DND-41 (cell line): ENCODE data around the gene EIF4E3.

ENCODE experiments used
- EZH2 ChIP-seq: IDR thresholded peaks from 3 replicates; pipeline ENCODE4 v1.6.1; 2012; ENCODE audit warnings: borderline replicate concordance, low read depth, mild to moderate bottlenecking, moderate library complexity, low read length, inconsistent platforms; ENCODE audit not compliant: severe bottlenecking
- TF ChIP-seq, protein P1 (sequence below): IDR thresholded peaks from 2 replicates; pipeline ENCODE4 v1.5.1; 2012; ENCODE audit warnings: borderline replicate concordance, low read length, moderate library complexity, mild to moderate bottlenecking; ENCODE audit not compliant: poor library complexity, severe bottlenecking; ENCODE audit errors: extremely low read depth

DNA sequence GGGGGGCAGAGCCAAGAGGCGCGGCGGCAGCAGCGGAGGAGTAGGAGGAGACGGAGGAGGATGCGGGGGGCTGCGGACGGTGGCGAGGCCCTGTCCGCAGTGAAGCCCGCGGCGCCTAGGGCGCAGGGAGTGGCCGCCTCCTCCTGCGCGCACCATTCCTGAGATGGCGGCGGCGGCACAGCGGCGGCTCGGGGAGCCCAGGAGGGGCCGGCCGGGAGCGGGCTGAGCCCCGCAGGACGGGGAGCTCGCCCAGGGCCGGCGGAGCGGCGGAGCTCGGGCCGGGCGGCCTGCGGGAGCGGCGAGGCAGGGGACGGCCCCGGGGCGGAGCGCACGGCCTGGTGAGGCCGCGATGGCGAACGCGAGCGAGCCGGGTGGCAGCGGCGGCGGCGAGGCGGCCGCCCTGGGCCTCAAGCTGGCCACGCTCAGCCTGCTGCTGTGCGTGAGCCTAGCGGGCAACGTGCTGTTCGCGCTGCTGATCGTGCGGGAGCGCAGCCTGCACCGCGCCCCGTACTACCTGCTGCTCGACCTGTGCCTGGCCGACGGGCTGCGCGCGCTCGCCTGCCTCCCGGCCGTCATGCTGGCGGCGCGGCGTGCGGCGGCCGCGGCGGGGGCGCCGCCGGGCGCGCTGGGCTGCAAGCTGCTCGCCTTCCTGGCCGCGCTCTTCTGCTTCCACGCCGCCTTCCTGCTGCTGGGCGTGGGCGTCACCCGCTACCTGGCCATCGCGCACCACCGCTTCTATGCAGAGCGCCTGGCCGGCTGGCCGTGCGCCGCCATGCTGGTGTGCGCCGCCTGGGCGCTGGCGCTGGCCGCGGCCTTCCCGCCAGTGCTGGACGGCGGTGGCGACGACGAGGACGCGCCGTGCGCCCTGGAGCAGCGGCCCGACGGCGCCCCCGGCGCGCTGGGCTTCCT, 28.8 kb upstream of the EIF4E3 start, which contains the start of gene GPR27:
- TF ChIP-seq EZH2: no peak
- TF ChIP-seq, protein P1, sequence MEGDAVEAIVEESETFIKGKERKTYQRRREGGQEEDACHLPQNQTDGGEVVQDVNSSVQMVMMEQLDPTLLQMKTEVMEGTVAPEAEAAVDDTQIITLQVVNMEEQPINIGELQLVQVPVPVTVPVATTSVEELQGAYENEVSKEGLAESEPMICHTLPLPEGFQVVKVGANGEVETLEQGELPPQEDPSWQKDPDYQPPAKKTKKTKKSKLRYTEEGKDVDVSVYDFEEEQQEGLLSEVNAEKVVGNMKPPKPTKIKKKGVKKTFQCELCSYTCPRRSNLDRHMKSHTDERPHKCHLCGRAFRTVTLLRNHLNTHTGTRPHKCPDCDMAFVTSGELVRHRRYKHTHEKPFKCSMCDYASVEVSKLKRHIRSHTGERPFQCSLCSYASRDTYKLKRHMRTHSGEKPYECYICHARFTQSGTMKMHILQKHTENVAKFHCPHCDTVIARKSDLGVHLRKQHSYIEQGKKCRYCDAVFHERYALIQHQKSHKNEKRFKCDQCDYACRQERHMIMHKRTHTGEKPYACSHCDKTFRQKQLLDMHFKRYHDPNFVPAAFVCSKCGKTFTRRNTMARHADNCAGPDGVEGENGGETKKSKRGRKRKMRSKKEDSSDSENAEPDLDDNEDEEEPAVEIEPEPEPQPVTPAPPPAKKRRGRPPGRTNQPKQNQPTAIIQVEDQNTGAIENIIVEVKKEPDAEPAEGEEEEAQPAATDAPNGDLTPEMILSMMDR: no peak
